DLD1 (cell line): Measurements from ENCODE around the gene GRAP2.

Experiments
- in situ Hi-C: cut with HindIII; loops from 2 replicates; pipeline ENCODE4 v1.10.0; 2017; ENCODE audit warnings: low sequenced_read_pairs

Gene GRAP2

DNA sequence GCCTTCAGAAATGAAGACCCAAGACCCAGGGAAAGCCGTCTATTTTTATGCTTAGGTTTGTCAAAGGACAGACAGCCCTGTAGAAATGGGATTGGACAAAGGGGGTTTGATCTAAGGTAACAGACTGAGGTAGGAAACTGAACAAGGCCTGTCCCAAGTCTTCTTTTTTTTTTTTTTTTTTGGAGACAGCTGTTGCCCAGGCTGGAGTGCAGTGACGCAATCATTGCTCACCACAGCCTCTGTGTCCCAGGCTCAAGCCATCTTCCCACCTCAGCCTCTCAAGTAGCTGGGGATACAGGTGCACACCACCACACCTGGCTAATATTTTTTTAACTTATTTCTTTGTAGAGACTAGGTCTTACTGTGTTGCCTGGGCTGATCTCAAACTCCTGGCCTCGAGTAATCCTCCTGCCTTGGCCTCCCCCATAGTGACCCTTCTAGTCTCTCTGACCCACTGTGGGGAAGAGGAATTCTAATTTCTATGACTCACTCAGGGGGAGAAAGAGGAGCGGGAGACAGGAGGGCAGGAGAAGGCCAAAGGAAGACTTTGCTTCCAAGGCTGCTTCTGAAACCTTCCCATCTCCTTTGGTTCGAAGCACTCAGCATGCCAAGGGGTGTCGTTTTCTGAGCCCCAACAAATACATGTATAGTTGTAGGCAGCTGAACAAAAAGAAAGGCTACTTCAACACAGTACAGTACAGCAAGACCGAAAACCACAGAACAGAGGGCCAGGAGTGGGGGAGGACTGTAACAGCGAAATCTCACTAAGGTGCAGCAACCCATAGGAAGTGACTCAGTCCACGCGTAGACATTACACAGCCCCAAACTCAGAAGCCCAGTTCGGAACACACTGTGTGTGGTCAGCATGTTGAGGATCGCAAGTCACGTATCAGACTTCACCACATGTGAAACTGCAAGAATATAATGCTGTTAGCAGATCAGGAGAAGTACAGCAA, 60.2 kb downstream of the GRAP2 start:
- in situ Hi-C loops, result no loop called here

- in situ Hi-C loops, result no loop called here
Measured at GRCh38 chr22:39962071-39962470, 61.2 kb downstream of the GRAP2 start.

DNA sequence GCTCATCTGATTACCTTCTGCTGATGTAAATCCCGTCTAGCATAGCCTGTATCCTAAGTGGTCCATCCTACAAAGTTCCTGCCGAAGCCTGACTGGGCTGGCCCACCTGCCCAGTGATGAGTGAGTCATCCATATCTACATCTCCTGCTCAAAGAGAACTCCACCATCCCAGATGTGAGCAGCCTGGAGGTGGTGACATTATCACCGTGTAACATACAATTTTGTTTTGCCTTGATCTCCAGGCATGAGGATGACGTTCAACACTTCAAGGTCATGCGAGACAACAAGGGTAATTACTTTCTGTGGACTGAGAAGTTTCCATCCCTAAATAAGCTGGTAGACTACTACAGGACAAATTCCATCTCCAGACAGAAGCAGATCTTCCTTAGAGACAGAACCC, 64.9 kb downstream of the GRAP2 start:
- in situ Hi-C loops, result no loop called here

DNA sequence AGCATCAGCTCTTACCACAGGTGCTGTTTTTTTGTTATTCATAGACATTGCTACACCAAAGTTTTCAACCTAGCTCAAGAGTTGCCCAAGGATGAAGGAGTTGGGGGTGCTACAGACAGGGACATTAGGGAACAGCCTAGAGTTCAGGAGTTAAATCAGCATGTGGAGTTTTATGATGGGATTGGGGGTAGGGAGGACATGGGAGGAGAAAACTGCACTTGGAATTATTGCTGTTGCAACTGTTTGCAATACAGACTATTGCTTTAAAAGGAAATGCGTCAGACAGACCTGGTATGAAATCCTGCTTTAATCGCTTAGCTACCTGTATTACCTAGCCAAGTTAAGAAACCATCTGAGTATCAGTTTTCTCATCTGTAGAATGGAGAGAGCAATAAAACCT, 65.6 kb downstream of the GRAP2 start:
- in situ Hi-C loops, result no loop called here

DNA sequence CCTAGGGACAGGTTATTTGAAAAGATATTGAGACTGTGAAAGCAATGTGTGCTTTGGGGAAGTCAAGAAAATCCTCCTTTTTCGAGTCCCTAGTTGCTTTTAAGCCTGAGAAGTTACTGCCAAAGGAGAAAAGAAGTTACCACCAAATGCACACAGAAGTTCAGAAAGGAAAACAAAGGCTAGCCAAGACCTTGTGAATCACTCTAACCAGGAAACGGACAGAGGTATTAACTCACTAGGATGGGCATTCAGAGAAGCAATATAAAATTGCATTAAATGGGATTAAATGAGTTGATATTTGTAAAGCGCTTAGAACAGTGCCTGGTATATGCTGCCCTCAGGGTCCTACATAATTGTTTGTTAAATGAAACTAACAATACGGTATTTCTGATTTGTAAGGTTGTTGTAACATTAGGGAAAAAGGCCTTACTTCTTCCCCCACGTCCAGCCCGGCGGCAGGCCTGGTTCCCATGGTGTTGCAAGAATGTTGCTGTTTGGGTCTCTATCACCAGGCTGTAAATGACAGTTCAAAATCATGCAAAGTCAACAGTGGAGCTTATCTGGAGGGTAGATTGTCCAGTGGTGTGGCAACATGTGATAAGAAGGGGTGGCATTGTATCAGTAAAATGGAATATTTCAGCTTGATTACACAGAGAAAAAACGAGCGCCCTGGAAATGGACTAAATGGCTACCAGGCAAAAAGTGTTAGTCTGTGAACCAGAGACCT, 66.4 kb downstream of the GRAP2 start:
- in situ Hi-C loops, result no loop called here

GRCh38 chr22:39967996-39968972, 67.4 kb downstream of the GRAP2 start:
- in situ Hi-C loops, result no loop called here

DNA sequence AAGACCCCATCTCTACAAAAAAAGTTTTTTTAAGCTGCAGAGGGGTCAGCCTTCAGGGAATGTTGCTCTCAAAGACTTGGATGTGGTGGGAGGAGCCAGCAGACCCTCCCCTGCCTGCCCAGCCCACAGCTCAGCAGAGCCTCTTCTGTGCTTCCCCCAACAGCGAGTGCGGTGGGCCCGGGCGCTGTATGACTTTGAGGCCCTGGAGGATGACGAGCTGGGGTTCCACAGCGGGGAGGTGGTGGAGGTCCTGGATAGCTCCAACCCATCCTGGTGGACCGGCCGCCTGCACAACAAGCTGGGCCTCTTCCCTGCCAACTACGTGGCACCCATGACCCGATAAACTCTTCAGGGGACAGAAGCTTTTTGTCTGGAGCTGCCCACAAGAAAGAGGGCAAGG, 69.9 kb downstream of the GRAP2 start:
- in situ Hi-C loops, result no loop called here

- in situ Hi-C loops, result no loop called here
Measured at GRCh38 chr22:39972641-39973040, 71.8 kb downstream of the GRAP2 start.

GRCh38 chr22:39973656-39974055, 72.8 kb downstream of the GRAP2 start:
- in situ Hi-C loops, result no loop called here

- in situ Hi-C loops, result no loop called here
Measured at GRCh38 chr22:39974065-39974464, 73.2 kb downstream of the GRAP2 start.

GRCh38 chr22:39979048-39979447, 78.2 kb downstream of the GRAP2 start:
- in situ Hi-C loops, result no loop called here

- in situ Hi-C loops, result no loop called here
Measured at GRCh38 chr22:39979458-39979857, 78.6 kb downstream of the GRAP2 start.

DNA sequence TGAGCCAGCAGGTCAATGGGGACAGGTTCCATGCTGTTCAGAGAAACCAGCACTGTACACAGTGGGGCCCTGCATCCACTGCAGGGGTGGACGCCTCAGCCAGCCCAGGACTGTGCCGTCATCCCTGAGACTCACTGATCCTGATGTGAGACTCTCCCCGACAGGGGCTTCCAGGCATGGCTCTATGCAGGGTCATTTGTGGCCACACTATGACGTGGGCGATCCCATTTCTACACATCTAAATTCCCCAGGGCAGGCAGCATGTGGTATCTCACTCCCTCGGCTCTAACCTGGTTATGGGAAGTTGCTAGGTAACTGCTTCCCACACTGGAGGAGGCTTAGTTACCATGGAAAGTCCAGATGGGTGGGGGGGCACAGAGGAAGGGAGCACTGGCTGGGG, 79.7 kb downstream of the GRAP2 start:
- in situ Hi-C loops, result no loop called here

DNA sequence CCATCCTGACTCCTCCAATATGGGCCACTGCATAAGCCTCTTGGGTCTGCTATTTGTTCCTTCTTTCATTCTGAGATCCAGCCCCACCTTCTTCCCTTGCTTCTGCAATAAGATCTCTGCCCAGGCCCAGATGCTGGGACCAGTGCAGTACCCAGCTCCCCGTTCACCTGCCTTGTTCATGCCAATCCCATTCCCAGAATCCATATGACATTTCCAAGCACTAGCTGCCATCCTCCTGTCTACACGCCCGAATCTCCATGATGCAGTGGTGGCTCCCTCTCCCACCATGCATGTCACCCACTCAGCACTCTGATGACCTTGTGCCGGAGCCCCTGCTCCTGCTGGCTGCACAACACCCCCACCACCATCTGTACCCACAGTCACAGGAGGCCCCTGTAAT, 82.5 kb downstream of the GRAP2 start:
- in situ Hi-C loops, result no loop called here

DNA sequence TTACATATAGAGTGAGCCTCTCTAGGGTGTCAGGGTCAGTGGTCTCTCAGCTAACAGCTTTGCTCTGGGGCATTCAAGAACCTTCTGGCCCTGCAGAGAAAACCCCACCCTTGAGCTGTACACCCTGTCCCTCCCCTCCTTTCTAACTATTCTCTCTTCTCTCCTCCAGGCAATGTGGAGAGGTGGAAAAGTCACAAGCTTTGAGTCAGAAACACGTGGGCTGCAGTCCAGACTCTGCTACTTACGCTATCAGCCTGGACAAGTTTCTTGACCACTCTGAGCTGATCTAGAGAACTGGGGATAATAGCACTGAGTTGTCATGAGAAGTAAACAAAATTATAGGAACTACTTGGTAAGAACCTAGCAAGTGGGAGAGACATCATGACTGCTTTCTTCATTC, 83.1 kb downstream of the GRAP2 start:
- in situ Hi-C loops, result no loop called here

DNA sequence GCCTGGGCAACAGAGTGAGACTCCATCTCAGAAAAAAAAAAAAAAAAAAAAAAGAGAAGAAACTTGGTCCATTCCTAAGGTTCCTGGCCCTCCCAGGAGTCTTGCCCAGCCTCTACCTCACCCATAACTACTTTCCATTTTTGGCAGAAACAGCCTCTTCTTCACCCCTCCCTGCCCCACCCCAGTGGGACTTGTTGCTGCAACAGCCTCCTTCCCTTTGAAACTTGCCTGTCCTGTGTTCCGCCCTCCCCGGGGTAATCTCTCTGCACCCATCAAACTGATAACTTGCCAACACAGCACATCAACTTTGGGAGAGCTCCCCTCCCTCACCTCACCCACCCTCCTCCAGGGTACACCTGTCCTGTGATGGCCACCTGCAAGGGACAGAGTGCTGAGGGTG, 83.9 kb downstream of the GRAP2 start:
- in situ Hi-C loops, result no loop called here

DNA sequence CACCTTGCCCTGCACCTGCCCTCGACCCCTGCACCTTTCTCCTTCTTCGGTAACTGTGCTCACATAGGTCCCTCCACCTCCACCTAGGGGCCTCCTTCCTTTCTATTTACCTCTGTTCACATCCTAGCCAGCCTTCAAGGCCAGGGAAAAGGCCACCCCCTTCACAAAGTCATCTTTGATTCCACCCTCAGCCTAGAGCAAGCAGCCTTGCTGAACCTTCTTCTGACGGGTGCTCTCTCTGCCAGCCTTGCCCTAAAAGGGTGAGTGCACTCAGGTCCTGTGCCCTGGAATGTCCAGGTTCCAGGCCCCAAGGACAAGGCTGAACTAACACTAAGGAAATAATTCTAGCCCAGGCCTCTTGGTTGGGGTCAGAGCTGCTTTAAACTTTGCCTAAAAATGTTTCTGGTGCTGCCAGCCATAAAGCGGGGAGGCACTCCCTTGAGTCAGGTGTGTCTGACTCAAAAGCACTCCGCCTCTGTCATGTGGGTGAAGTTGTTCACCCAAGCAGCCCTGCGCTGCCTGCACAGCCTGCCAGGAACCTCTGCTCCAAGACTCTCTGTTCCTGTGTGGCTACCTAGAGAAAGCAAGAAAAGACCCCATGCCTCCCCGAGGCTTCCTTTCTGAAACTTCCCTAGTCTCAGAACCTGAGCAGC, 84.6 kb downstream of the GRAP2 start:
- in situ Hi-C loops, result no loop called here

DNA sequence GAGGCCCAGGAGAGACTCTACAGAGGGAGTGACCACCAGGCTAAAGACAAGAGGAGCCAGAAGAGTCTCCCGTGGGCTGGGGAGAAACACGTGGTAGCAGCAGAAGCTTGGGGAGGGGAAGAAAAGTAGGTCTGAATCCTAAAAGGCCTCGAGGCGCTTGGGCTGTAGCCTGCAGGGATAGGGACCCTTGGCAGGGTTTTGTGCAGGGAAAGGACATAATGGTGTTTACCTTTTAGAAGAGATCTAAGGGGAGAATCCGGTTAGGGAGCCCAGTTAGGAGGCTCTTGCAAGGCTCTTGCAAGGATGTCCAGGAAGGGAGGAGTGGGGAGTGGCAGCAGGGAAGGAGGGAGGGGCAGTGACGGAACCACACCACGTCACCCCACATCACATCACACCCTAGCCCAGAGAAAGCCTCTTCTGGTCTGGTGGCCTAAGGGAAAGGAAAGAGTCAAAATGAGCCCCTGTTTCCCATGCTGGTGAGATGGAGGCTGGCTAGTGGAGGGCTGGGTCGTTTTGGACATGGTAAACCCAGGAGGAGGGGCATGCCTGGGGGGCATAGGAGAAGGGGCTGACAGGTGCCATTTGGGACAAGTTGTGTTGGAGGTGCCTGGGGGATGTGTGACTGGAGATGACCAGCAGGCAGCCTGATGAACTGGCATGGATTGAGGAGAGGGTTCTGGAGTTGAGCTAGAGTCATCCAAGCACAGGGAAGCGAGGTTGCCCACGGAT, 87.7 kb downstream of the GRAP2 start:
- in situ Hi-C loops, result no loop called here

GRCh38 chr22:39989633-39990032, 88.7 kb downstream of the GRAP2 start:
- in situ Hi-C loops, result no loop called here

DNA sequence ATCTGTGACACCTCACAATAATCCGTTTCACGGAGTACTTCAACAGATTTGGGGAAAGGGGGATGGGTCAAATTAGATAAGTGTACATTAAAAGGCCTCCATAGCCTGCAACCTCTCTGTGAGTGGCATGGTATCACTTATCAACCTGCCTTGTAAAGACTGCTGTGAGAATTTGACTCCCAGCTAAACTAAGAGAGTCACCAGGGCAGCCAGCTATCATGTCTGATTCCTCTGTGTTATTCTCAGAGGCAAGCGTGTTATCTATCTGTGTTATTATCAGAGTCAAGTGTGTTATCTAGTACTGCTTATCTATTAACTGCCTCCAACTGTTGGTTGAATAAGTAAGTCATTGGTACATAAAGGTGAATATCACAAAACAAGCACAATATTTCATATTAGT, 89.8 kb downstream of the GRAP2 start:
- in situ Hi-C loops, result no loop called here
